ENCODE measurements around the gene MRM2.

MRM2 gene

GRCh38 chr7:2201686-2202360 is 40.2 kb downstream of the MRM2 start:
- no peak for DNase-seq

- DNase-seq = no peak
Measured at GRCh38 chr7:2201128-2201527, 40.9 kb downstream of the MRM2 start.

DNA sequence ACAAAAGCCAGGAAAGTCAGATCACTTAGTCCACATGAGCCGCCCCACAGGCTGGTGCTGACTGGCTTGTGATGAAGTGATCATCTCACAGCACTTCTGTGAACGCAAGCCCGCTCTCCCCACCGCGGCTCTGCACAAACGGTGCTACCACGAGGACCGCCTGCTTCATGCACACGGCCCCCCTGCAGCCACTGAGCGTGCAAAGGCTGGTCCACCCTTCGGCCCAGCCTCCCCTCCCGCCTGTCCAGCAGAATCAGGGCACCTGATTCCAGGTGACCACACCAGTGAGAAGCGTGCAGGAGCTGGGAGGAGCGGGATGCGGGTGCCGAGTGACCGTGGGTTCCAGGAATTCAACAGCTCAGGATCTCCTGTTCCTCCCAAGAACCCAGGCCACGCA is 41.4 kb downstream of the MRM2 start:
- DNase-seq = no peak

DNA sequence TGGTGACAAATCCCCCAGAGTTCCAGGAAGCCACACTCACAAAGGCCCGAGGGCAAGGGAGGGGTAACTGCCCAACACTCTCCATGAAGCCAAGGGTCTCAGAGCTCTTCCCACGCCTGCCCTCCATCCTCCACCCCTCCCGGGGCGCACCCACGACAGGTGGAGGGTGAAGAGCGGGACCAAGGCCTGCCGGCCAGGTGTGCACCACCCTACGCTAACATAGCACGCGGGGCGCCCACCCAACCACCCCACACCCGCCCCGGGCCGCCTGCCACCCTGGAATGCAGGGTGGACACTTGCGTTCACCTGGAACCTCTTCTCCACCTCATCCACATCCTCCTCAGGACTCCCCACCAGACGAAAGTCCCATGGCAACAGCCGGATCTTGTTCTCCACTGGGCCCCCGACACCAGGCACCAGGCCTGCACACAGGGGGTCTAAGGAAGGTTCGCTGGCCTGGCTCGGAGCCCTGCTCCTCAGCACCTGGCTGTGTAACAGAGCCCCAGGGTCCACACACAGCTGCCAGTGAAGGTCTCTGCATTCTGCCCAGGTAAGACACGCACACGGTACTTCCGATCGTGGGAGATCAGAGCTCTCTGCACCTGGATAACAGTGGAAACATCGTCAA is 41.9 kb downstream of the MRM2 start:
- no peak for DNase-seq

GRCh38 chr7:2199528-2199927 is 42.5 kb downstream of the MRM2 start:
- DNase-seq = no peak

DNA sequence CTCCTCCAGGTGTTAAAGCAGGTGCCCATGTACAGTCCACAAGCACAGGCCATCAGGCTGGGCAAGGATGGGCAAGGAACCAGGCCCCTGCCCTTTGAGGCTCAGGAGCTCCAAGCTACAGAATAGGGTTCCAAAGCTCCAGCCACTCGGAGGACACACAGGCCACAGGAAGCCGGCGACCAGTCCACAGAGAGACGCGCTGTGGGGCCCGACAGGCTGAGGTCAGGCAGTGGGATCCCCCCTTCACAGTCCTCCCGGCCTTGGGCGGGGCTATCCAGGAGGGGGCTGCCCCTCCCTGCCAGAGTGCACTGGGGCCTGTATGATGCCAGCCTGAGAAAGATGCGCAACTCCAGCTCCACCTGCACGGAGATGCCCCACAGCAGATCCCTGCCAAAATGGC is 43.2 kb downstream of the MRM2 start:
- DNase-seq = no peak

GRCh38 chr7:2198206-2198605 is 43.8 kb downstream of the MRM2 start:
- no peak for DNase-seq

- no peak for DNase-seq
Measured at GRCh38 chr7:2197436-2198155, 44.4 kb downstream of the MRM2 start.

DNA sequence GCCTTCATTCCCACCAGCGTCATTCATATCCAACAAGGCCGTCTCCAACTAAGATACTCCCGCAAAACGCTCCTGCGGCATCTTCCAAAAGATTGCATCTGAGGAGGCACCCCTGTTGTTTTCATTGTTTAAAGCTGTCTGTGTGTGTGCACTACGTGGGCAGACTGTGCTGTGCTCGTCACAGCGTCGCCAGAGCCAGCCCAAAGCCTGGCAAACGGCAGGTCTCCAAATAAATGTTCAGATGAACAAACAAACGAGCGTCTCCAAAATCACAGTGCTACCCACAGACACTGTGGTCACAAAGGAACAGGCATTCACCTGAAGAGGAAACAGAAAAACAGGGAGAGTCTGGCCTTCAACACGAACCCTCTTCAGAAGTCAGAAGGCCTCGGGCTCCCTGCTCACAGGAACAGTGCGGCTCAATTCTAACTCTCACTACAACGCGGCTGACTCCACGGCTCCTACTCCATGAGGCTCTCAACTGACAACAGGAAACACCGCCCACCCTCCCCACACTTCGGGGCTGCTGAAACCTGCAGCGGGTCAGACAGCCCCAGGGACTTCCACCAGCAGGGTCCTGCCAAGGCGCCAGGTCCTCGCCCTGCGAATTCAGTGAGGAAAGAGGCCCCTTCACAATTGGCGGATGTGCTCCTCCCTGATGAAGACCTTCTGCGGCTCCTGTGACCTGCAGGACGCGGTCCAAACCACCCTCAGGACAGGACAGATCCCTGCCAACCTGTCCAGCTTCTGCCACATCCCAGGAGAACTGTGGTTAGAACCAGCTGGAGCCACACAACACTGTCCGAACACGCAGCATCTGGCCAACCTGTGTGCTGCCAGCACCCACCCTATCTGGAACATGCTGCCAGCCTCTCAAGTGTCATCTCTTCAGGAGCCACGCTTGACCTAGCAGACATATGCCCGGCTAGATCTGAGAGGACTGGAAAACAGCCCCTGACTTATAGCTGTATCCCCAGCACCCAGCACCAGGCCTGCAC is 45.3 kb downstream of the MRM2 start:
- no peak for DNase-seq

- no peak for DNase-seq
Measured at GRCh38 chr7:2195400-2196246, 46.4 kb downstream of the MRM2 start.

GRCh38 chr7:2193575-2194305 is 48.3 kb downstream of the MRM2 start:
- DNase-seq = no peak

DNA sequence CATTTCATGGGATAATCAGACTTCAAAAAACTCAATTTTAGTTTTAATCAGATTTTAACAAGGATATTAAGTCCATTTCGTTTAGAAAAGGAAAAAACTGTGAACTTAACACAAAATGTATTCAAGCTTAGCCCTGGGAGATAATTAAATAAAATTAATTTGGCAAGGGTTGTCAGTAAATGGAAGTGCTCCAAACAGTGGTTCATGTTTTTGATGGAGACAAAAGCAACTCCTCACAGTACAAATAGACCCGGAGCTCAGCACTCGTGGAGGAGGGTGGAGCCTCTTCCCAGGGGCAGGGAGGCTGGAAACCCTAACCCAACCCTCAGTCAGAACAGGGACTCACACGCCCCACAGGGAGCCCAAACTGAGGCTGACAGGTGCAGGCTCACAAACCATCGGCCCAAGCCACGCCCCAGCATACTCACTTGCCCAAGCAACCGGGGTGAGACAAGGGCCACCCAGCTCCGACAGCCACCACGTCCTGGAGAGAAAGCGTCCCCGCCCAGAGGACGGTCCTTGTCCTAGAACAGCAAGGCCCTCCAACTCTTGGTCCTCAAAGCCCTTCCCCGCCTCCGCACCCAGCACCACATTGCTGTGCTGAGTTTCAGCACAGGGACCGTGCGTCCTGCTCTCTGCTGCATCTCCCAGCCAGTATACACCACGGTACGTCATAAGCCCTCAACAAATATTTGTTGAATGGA is 49.0 kb downstream of the MRM2 start:
- no peak for DNase-seq

DNA sequence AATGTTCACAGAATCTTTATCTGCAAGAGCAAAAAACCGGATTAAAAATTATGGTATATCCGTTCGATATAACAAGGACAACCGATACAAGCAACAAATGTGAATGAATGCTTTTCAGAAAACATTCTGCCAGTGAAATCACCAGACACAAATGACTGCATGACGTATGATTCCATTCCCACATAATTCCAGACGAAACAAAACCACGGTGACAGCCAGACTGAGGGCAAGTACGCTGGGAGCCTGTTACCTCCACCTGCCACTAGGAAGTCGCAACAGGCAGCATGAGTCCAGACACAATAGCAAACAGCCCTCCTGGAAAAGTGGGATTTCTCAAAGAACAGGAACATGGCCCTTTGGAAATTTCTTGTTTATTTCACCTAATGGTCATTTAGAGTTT is 51.0 kb downstream of the MRM2 start:
- no peak for DNase-seq

- no peak for DNase-seq
Measured at GRCh38 chr7:2190531-2190930, 51.5 kb downstream of the MRM2 start.

DNA sequence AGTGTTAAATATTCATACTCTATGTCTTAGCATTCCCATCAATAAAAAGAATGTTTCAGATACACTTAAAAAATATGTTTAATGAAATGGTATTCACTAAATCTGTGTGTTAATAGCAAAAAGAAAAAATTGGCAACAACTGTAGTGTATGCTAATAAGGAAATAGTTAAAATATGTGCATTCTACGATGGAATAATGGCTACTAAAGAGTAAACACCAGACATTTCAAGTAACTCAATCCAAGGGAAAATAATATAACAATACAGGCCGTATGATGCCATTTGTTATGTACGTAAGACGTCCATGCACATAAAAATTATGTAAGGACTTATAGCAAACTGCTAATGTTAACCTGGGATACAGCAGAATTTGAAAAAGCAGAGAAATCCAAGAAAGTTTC is 55.8 kb downstream of the MRM2 start:
- DNase-seq = no peak

GRCh38 chr7:2185715-2186114 is 56.3 kb downstream of the MRM2 start:
- DNase-seq = no peak
